NB4 (cell line): Measurements from ENCODE around the gene SACS.

Experiments used
- DNase-seq: peaks from one replicate; pipeline ENCODE4 v3.0.0; 2010; ENCODE audit warnings: low read depth
- H3K4me3 ChIP-seq: one replicate; pipeline ENCODE4 v1.5.1; 2011; ENCODE audit warnings: mild to moderate bottlenecking, low read depth, low read length, moderate library complexity
- CTCF ChIP-seq: IDR thresholded peaks from one replicate; pipeline ENCODE4 v1.5.1; 2012; ENCODE audit warnings: low read depth, low read length
- MAX ChIP-seq: IDR thresholded peaks from 2 replicates; pipeline ENCODE4 v1.6.1; 2011; ENCODE audit warnings: low read depth, low read length
- MYC ChIP-seq: IDR thresholded peaks from 2 replicates; pipeline ENCODE4 v1.6.1; 2011; ENCODE audit warnings: low read depth, low read length
- POLR2A ChIP-seq: IDR thresholded peaks from 2 replicates; pipeline ENCODE4 v1.6.1; 2011; ENCODE audit warnings: mild to moderate bottlenecking; ENCODE audit not compliant: insufficient read length; ENCODE audit errors: extremely low read depth

The SACS gene

GRCh38 chr13:23375001-23375971, 58.2 kb downstream of the SACS start:
- peak overlapping the region; percentile 74 for H3K4me3 ChIP-seq
- peak; percentile 95 for DNase-seq

GRCh38 chr13:23372264-23372906, 61.1 kb downstream of the SACS start:
- peak overlapping the region; percentile 8 for H3K4me3 ChIP-seq
- DNase-seq = peak; percentile 33

More at GRCh38 chr13:23375001-23375971, 58.2 kb downstream of the SACS start:
- TF ChIP-seq POLR2A = peak; percentile 94
- peak; percentile 66 for TF ChIP-seq MAX
- no peak for TF ChIP-seq CTCF
- TF ChIP-seq MYC = peak; percentile 83

GRCh38 chr13:23367907-23368306, 65.6 kb downstream of the SACS start:
- TF ChIP-seq MYC (no peak), CTCF (no peak), MAX (no peak), POLR2A (no peak)
- H3K4me3 ChIP-seq = no peak overlapping the region
- no peak for DNase-seq

More at GRCh38 chr13:23372264-23372906, 61.1 kb downstream of the SACS start:
- TF ChIP-seq MYC (0 out of 2 replicates have a peak, but pooled peaks have one; percentile 14), POLR2A (no peak)

GRCh38 chr13:23365652-23366051, 67.8 kb downstream of the SACS start:
- TF ChIP-seq POLR2A (no peak), CTCF (no peak), MYC (no peak), MAX (no peak)
- H3K4me3 ChIP-seq = no peak overlapping the region
- no peak for DNase-seq

GRCh38 chr13:23359882-23360281, 73.6 kb downstream of the SACS start:
- no peak for DNase-seq

More at GRCh38 chr13:23359882-23360281, 73.6 kb downstream of the SACS start:
- H3K4me3 ChIP-seq = no peak overlapping the region
- TF ChIP-seq MYC = no peak
- no peak for TF ChIP-seq CTCF
- TF ChIP-seq MAX = no peak
- TF ChIP-seq POLR2A = no peak
